Breast epithelium (tissue), 4 donors: ENCODE measurements around the gene PPM1L. TPM values are rescaled to one million over a fixed set of nuclear protein-coding genes. Genes with fewer than 3 reads are reported as not detected.
A peak's percentile ranks its signal among the peaks of the same experiment; 100 is the strongest.
"Not testable (repeated sequence)": the region's sequence is repeated elsewhere in the genome, so short reads cannot be mapped to it uniquely, and the experiment has no call there.

Source experiments
- DNase-seq, 2 donors: peaks; one replicate each; pipeline ENCODE4 v3.0.0-alpha.2; 2019; ENCODE audit warnings: low spot score in 2 of 2
- H3K27ac ChIP-seq, 2 donors: fragments of 200-600 bp; sonication (generic) in 1 of 2; one replicate each; pipeline ENCODE4 v1.5.1; 2016 to 2019; ENCODE audit warnings: mild to moderate bottlenecking in 1 of 2
- H3K27me3 ChIP-seq, 2 donors: fragments of 200-600 bp; sonication (generic) in 1 of 2; one replicate each; pipeline versions ENCODE4 v1.5.1 to v1.6.0; 2017 to 2019; ENCODE audit warnings: control low read depth in 1 of 2, mild to moderate bottlenecking in 1 of 2
- H3K36me3 ChIP-seq: fragments of 200-600 bp; one replicate; pipeline ENCODE4 v1.5.1; 2019
- H3K4me1 ChIP-seq, 2 donors: fragments of 200-600 bp; sonication (generic); one replicate each; pipeline ENCODE4 v1.5.1; 2016 to 2019; ENCODE audit warnings: control low read depth in 1 of 2
- H3K4me3 ChIP-seq, 3 donors: fragments of 200-600 bp; sonication (generic); 1 replicate in 2 of 3; 2 replicates in 1 of 3; pipeline ENCODE4 v1.5.1; 2016 to 2019; ENCODE audit warnings: mild to moderate bottlenecking in 3 of 3, moderate library complexity in 2 of 3
- H3K9me3 ChIP-seq, 2 donors: fragments of 200-600 bp; sonication (generic) in 1 of 2; one replicate each; pipeline ENCODE4 v1.5.1; 2016 to 2019; ENCODE audit warnings: control low read depth in 1 of 2
- CTCF ChIP-seq, 3 donors: fragments of 450-650 bp; IDR thresholded peaks; one replicate each; pipeline ENCODE4 v1.5.1; 2016 to 2017; ENCODE audit warnings: antibody characterized with exemption in 3 of 3, mild to moderate bottlenecking in 3 of 3, moderate library complexity in 3 of 3
- POLR2A ChIP-seq: fragments of 450-650 bp; IDR thresholded peaks from one replicate; pipeline ENCODE4 v1.6.1; 2016; ENCODE audit warnings: antibody characterized with exemption, mild to moderate bottlenecking, moderate library complexity
- POLR2AphosphoS5 ChIP-seq, 3 donors: sonication (generic); formaldehyde crosslinking; IDR thresholded peaks; one replicate each; pipeline ENCODE4 v1.6.1; 2017; ENCODE audit warnings: antibody characterized with exemption in 3 of 3
- intact Hi-C: fragments of 100-400 bp; cut with DNase I; formaldehyde crosslinking; loops from one replicate; pipeline ENCODE4 v1.15.1; 2023; ENCODE audit warnings: low total_unique reads
- total RNA-seq, 3 donors: library from RNA; depleted of rRNA; stranded (reverse); fragments of >200 nt; gene quantifications; one replicate each; pipeline ENCODE4 v1.1.0, GENCODE V29; 2016

Gene PPM1L
- total RNA-seq, result 100 to 1,000 TPM in 1 of 3 donors, 10 to 100 TPM in 2; 12.8 to 136 (median 24.6) TPM

GRCh38 chr3:160755776-160756304, at the start of gene PPM1L:
Gene PPM1L, plus strand, starts transcription at chr3:160756231.
- intact Hi-C loops, result no loop called here

DNA sequence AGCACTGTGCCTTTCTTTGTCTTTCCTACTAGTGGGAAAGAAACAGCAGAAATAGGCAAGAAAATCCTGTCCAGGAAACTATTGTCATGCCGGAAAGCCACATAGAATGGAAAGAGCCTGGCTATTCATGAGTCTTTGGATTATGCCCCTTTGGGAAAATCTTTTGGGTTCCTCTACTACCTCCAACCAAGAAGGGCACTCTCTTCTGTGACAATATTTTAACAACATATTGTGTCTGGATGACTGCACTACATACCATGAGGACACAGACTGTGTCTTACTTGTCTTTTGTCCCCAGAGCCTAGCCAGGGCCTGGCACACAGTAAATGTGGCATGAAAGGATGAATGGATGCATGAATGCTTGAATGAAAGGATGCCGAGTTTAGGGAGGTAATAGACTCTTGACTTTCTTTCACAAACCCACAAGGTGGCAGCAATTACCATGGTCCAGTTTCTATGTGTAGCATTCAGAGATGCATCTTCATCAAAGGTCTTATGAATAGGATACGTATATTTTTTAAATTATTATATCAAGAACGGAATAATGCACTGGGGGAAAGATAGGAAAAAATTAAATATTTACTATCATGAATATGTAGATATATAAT, 48.7 kb upstream of the PPM1L start:
- DNase-seq, result no peak
- Histone ChIP-seq H3K4me1 (no peaks in the 10 kb centered on the region), H3K27me3 (peaks cover 0 to 5% of the 10 kb centered on the region in 2 donors), H3K27ac (no peak overlapping the region), H3K4me3 (no peak overlapping the region), H3K9me3 (no peaks in the 10 kb centered on the region), H3K36me3 (no peaks in the 10 kb centered on the region)
- TF ChIP-seq POLR2A (no peak), CTCF (IDR thresholded peaks at IDR 0.05) (peak in 2 of 3 donors; percentile 46 to 52)
- intact Hi-C loops, result loop anchor here (10.0 kb wide), 1 partner anchor 238 kb away; no protein-coding TSS in a partner anchor

More at GRCh38 chr3:160755776-160756304, at the start of gene PPM1L:
- Histone ChIP-seq H3K27ac (peak within 1 kb of the TSS; percentile 91 to 95), H3K4me1 (no peaks in the 10 kb centered on the region), H3K36me3 (no peaks in the 10 kb centered on the region), H3K4me3 (peak within 1 kb of the TSS; percentile 71 to 97 (median 74)), H3K9me3 (no peaks in the 10 kb centered on the region), H3K27me3 (no peaks in the 10 kb centered on the region)
- peak in 1 of 2 donors; percentile 52 for DNase-seq
- TF ChIP-seq POLR2AphosphoS5 (IDR thresholded peaks at IDR 0.05) (peak in 1 of 3 donors; percentile 29), POLR2A (no peak), CTCF (IDR thresholded peaks at IDR 0.05) (no peak)

GRCh38 chr3:160709477-160710182, 46.4 kb upstream of the PPM1L start:
- no peak for DNase-seq
- H3K4me3 ChIP-seq, result no peak overlapping the region
- no peaks in the 10 kb centered on the region for H3K36me3 ChIP-seq
- H3K9me3 ChIP-seq, result no peaks in the 10 kb centered on the region
- TF ChIP-seq POLR2A (no peak), CTCF (IDR thresholded peaks at IDR 0.05) (no peak), POLR2AphosphoS5 (IDR thresholded peaks at IDR 0.05) (no peak)
- no peak overlapping the region for H3K27ac ChIP-seq
- H3K27me3 ChIP-seq, result peaks cover 0 to 5% of the 10 kb centered on the region in 2 donors
- H3K4me1 ChIP-seq, result no peaks in the 10 kb centered on the region
- intact Hi-C loops, result loop anchor here (10.0 kb wide), 1 partner anchor 235 kb away; no protein-coding TSS in a partner anchor

DNA sequence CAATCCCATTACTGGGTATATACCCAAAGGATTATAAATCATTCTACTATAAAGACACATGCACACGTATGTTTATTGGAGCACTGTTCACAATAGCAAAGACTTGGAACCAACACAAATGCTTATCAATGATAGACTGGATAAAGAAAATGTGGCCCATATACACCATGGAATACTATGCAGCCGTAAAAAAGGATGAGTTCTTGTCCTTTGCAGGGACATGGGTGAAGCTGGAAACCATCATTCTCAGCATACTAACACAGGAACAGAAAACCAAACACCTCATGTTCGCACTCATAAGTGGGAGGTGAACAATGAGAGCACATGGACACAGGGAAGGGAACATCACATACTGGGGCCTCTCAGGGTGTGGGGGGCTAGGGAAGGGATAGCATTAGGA, 42.9 kb upstream of the PPM1L start:
- DNase-seq, H3K27ac ChIP-seq, H3K9me3 ChIP-seq, intact Hi-C loops, H3K4me3 ChIP-seq, H3K4me1 ChIP-seq, H3K36me3 ChIP-seq, H3K27me3 ChIP-seq: not testable (repeated sequence)

DNA sequence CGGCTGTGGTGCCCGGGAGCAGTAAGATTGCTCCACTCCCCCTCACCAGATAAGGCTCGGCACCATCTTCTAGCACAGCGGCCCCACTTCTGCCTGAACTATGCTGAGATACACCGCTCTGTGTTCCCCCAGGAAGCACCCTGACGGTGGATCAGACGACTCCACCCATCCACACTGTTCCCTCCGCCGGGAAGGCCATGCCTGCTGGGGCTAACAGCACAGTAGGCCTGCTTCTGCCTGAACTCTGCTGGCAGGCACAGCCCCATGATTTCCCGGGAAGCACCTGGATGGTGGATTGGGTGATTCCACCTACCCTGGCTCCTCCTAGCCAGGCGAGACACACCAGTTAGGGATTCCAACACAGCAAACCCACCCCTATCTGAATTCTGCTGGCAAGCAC, 36.3 kb upstream of the PPM1L start:
- Histone ChIP-seq H3K36me3 (no peaks in the 10 kb centered on the region), H3K4me1 (no peaks in the 10 kb centered on the region), H3K4me3 (no peak overlapping the region), H3K27me3 (no peaks in the 10 kb centered on the region), H3K9me3 (no peaks in the 10 kb centered on the region), H3K27ac (no peak overlapping the region)
- DNase-seq, result no peak
- TF ChIP-seq CTCF (IDR thresholded peaks at IDR 0.05), result no peak
- TF ChIP-seq POLR2AphosphoS5 (IDR thresholded peaks at IDR 0.05), result no peak
- no peak for TF ChIP-seq POLR2A
- intact Hi-C loops, result no loop called here
